WI38 (cell line): Measurements from ENCODE around the gene MAPK1.

Experiments used
- H3K4me3 ChIP-seq: 2 replicates; pipeline ENCODE4 v1.5.1; 2011; ENCODE audit warnings: low read depth, mild to moderate bottlenecking, control low read depth, low read length
- TF ChIP-seq, protein P1 (sequence below): IDR thresholded peaks from 2 replicates; pipeline ENCODE4 v1.5.1; 2012; ENCODE audit warnings: low read depth, mild to moderate bottlenecking, control low read depth, low read length

Gene MAPK1

DNA sequence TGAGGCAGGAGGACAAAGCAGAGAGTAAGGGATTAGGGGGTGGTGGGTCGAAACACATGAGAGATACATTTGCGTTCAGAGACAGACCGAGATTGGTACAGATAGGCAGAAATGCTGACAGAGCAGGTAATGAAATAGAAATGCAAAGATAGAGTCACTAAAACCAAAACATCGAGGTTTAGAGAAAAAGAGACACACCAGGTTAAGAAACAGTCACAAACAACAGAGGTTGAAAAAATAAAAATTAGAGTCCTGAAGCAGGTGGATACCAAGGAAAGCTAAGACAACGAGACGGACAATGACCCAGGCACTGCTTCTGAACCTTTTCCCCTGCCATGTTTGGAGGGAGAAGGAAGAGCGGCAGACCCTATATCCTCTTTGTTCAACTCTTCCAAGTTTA, 1.2 kb upstream of the MAPK1 start:
- TF ChIP-seq, protein P1, sequence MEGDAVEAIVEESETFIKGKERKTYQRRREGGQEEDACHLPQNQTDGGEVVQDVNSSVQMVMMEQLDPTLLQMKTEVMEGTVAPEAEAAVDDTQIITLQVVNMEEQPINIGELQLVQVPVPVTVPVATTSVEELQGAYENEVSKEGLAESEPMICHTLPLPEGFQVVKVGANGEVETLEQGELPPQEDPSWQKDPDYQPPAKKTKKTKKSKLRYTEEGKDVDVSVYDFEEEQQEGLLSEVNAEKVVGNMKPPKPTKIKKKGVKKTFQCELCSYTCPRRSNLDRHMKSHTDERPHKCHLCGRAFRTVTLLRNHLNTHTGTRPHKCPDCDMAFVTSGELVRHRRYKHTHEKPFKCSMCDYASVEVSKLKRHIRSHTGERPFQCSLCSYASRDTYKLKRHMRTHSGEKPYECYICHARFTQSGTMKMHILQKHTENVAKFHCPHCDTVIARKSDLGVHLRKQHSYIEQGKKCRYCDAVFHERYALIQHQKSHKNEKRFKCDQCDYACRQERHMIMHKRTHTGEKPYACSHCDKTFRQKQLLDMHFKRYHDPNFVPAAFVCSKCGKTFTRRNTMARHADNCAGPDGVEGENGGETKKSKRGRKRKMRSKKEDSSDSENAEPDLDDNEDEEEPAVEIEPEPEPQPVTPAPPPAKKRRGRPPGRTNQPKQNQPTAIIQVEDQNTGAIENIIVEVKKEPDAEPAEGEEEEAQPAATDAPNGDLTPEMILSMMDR: no peak
- H3K4me3 ChIP-seq: no peak overlapping the region

DNA sequence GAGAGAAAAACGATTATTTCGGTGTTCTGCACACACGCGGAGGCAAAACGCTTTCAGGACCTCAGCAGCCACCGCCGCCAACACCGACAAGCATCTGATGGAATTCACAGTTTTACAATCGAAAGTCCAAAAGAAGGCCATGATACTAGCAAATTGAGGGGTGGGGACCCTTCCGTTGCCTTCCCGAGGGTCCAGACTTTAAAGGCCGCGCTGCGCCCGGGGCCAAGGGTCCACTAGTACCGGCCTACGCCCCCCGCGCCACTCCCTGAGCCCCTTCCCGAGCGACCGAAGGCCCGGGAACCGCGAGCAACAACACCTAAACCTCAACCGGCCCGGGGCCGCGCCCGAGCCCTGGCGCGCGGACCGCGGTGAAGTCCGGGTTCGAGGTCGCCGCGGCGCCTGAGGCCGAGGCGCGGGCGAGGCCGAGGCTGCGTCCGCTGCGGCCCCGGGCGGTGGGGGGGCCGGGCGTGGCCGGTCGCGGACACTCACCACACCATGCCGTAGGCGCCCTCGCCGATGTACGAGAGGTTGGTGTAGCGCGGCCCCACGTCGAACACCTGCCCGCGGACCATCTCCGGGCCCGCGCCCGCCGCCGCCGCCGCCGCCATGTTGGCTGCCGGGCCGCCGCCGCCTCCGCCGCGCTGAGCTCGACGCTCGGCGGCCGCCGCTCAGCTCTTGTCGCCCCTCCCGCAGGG, 465 bp downstream of the MAPK1 start:
- TF ChIP-seq, protein P1: no peak
- H3K4me3 ChIP-seq: peak overlapping the region; percentile 92

DNA sequence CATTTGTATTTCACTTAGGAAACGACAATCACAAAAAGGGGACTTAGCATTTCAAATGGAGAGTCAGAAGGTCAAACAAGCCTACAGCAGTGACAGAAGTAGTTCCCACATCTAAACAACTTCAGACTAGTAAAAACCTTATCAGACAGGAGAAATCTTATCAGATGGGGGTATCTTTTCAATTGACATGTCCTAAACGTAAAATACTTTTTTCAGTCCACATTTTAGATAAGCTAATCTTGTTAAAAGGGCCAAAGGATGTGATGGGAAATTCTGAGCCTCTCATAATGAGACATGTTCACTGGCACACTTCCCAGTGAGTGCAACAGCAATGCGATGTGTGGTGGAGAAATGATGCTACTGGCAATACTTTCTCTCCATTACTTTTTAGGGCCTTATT, 2.4 kb downstream of the MAPK1 start:
- TF ChIP-seq, protein P1: no peak
- 0 out of 2 replicates have a peak overlapping the region, but pooled peaks have one; percentile 5 for H3K4me3 ChIP-seq

DNA sequence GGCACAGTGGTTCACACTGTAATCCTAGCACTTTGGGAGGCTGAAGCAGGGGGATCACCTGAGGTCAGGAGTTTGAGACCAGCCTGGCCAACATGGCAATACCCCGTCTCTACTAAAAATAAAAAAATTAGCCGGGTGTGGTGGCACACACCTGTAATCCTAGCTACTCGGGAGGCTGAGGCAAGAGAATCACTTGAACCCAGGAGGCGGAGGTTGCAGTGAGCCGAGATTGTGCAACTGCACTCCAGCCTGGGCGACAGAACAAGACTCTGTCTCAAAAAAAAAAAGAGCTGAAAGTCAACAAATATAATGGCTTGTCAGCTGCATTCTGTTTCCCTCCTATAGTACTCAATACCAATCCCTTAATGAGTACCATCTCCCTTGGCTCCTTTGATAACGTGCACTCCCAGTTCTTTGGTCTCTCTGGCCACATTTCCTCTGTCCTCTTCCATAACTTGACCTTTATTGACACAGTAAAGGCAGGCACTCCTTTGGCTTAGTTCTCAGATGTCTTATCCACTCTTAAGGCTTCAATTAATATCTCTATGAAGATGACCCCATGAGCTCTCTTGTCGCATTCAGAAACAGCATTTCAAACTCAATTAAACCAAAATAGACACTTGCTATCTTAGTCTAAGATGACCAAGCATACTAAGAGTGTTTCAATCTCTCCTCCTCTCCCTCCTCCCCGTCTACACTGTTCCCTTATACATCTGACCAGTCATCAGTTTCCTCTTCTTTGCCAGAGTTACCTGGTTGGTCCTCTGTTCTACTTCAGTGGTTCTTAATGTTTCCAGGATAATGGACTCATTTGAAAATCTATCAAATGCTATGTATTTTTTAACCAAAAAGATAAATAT, 4.8 kb downstream of the MAPK1 start:
- no peak overlapping the region for H3K4me3 ChIP-seq
- TF ChIP-seq, protein P1: no peak

DNA sequence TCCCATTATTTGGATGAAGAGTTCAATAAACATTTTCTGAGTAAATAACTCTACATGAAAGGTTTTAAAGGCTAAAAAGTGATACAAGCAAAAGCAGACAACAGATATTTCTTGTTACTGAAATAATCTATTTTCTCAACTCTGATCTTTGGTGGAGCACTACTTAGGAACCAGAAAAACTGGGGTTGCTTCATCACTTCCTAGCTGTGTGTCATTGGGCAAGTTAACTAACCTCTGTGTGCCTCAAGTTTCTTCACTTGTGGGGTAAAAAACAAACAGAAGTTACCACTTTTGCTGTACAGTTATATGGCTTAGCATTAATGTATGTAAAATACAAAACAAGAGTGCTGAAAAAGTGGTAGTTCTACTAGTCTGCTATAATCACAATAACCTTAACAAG, 5.6 kb downstream of the MAPK1 start:
- no peak overlapping the region for H3K4me3 ChIP-seq
- TF ChIP-seq, protein P1: no peak

DNA sequence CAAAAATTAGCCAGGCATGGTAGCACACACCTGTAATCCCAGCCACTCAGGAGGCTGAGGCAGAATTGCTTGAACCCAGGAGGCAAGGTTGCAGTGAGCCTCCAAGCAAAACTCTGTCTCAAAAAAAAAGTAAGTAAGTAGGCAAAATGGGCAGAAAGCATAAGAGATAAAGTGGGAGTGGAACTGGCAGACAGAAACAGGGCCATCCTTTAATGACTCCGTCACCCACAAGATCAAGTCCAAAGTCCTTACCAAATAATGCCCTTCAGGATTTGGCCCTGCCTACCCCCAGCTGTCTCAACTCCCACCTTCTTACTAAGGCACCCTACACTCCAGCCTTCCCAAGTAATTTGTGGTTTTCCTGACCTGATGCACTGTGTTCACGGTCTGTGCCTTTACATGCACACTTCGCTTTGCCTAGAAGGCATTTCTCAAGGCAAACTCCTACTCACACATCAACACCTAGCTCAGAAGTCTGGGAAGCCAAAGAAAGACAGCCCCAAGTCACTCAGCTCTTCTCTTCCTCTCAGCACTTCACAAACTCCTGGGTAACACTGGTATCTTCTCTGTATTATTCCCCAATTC, 6.1 kb downstream of the MAPK1 start:
- TF ChIP-seq, protein P1: no peak

More for the DNA sequence above, 6.1 kb downstream of the MAPK1 start:
- no peak overlapping the region for H3K4me3 ChIP-seq
